GM12865 (cell line): ENCODE results near the gene CPNE7.

Experiments used
- DNase-seq: peaks from one replicate; pipeline ENCODE4 v3.0.0; 2010; ENCODE audit warnings: low read depth
- H3K4me3 ChIP-seq: 2 replicates; pipeline ENCODE4 v1.5.1; 2011; ENCODE audit warnings: mild to moderate bottlenecking, low read depth, low read length, control low read depth
- TF ChIP-seq, protein P1 (sequence below): IDR thresholded peaks from 2 replicates; pipeline ENCODE4 v1.5.1; 2011; ENCODE audit warnings: low read length, control low read depth, low read depth, inconsistent platforms; ENCODE audit not compliant: insufficient read depth; ENCODE audit errors: missing control alignments

Gene CPNE7

GRCh38 chr16:89572485-89573205 is 2.9 kb upstream of the CPNE7 start:
- TF ChIP-seq, protein P1, sequence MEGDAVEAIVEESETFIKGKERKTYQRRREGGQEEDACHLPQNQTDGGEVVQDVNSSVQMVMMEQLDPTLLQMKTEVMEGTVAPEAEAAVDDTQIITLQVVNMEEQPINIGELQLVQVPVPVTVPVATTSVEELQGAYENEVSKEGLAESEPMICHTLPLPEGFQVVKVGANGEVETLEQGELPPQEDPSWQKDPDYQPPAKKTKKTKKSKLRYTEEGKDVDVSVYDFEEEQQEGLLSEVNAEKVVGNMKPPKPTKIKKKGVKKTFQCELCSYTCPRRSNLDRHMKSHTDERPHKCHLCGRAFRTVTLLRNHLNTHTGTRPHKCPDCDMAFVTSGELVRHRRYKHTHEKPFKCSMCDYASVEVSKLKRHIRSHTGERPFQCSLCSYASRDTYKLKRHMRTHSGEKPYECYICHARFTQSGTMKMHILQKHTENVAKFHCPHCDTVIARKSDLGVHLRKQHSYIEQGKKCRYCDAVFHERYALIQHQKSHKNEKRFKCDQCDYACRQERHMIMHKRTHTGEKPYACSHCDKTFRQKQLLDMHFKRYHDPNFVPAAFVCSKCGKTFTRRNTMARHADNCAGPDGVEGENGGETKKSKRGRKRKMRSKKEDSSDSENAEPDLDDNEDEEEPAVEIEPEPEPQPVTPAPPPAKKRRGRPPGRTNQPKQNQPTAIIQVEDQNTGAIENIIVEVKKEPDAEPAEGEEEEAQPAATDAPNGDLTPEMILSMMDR = no peak
- DNase-seq = no peak
- H3K4me3 ChIP-seq = no peak overlapping the region

DNA sequence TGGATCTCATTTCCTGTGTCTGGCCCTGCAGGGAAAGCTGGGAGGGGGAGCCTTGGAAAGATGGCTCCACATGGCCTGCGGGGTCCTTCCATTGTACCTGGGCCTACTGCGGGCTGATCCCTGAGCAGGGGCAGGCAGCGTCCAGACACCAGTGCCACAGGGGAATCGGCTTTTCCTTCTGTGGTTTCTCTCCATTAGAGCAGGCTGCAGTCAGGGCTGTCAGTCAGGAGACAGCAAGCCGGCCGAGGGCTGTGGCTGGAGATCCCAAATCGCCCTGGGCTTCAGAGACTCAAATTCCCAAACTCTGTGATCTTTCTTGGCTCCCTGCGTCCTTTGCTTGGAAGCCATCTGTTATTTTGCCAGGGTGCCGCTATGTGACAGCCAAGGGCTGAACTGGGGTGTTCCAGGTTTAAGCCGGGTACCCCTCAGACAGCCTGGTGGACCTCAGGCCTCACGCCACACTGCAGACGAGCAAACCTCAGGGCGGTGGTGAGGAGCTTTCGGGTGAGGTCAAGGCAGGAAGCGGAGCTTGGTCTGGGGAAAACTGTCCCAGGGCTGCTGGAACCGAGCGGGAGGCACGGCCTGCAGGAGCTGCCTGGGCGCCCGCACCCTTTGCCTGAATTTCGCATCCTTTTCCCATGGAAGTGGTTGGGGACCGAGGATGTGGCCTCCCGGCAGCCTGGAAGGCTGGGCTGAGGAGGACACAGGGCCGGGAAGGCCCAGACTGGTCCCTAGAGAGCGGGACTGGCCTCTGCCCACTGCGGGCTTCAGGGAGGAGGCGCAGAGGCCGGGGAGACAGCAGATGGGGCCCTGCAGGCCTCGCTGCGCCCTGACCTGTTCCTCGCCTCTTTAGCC is 1.5 kb upstream of the CPNE7 start:
- H3K4me3 ChIP-seq = peak overlapping the region; percentile 65
- TF ChIP-seq, protein P1 = no peak
- DNase-seq = no peak

- peak; percentile 73 for DNase-seq
- peak overlapping the region; percentile 65 for H3K4me3 ChIP-seq
- TF ChIP-seq, protein P1 = peak; percentile 73
Measured at GRCh38 chr16:89574681-89575246, 794 bp upstream of the CPNE7 start.

DNA sequence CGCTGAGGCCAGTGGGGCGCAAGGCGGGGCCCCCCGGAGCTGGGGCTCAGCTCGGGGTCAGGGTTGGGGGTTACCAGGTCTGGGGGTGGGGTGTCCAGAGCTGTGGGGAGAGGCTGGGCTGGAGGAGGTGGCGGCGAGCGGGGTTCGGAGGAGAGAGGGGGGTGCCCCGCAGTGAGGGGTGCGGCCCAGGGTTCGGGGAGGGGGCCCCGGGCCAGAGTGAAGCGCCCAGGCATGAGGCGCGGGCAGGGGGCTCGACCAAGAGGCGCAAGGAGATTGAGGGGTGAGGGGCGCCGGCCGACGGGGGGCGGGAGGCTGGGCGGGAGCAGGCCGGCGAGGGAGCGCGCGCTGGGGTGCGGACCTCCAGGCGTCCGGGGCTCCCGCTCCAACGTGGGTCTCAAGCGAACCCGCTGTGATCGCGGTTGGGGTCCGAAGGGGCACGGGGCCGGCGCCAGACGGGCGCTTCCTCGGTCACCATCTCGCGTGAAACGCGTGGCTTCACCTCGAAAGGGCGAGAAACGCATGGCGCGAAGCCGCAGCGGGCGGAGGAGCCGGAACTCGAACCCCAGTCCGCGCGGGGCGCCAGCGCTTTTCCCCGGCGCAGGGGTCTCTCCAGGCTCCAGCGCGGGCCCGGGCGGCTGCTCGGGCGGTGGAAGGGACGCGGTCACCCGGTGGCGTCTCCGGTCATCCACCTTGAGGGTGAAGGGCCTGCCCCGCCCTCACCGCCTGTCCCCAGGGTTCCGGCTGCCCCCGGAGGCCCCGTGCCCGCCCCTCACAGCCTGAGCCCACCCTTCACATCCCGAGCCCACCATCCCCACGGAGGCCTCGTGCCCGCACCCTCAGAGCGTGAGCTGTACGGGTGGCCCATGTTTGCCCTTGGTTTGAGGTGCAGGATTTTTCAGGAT is 846 bp downstream of the CPNE7 start:
- H3K4me3 ChIP-seq = peak overlapping the region; percentile 56
- no peak for DNase-seq
- TF ChIP-seq, protein P1 = no peak

DNA sequence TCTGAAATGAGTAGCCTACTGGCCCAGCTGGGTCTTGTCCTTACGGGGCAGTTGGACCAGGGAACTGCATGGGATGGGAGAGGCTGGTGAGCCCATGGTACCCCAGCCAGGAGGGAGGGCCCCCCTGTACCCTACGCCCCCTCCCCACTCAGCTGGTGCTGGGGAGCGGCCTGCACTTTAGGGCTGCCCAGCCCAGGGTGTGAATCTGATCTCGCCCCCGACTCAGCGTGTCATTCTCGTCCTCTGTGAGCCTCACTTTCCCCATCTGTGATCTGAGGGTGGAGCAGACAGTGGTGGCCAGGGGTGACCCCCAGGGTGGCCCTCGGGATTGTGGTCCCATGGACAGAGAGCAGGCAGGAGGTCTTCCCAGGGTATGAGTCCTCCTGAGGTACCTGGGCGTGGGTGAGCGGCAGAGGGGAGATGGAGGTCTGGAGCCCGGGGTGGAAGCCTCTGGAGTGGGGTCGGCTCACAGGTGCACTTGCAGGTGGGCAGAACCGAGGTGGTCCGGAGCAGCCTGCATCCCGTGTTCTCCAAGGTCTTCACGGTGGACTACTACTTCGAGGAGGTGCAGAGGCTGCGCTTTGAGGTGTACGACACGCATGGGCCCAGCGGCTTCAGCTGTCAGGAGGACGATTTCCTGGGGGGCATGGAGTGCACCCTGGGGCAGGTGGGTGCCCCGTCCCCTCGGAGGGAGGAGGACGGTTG is 1.6 kb downstream of the CPNE7 start:
- H3K4me3 ChIP-seq = no peak overlapping the region
- no peak for DNase-seq

DNA sequence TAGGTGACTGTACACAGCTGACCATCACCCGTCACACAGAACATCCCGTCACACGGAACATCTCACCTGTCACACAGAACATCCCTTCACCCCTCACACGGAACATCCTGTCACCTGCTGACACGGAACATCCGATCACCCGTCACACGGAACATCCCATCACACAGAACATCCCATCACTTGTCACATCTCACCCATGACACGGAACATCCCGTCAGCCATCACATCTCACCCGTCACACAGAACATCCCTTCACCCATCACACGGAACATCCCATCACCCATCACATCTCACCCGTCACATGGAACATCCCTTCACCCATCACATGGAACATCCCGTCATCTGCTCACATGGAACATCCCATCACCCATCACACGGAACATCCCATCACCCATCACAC is 3.8 kb downstream of the CPNE7 start:
- TF ChIP-seq, protein P1 = no peak
- no peak for DNase-seq
- H3K4me3 ChIP-seq = no peak overlapping the region

More for the DNA sequence above, 1.6 kb downstream of the CPNE7 start:
- TF ChIP-seq, protein P1 = no peak
